Measurements from ENCODE around the gene TLE1. TPM values are rescaled to one million over a fixed set of nuclear protein-coding genes. Genes with fewer than 3 reads are reported as not detected.
"Not testable (repeated sequence)": the region's sequence is repeated elsewhere in the genome, so short reads cannot be mapped to it uniquely, and the experiment has no call there.

The TLE1 gene
- total RNA-seq, 2 experiments from 2014 or later, result 0.37 to 0.75 TPM

- CTCF ChIA-PET, result no interaction called here
- Mint-ChIP-seq H3K27me3 (peaks cover 23% of the 10 kb centered on the region), H3K4me3 (no peak overlapping the region), H3K27ac (no peak overlapping the region), H3K4me1 (peaks cover 8% of the 10 kb centered on the region), H3K9me3 (no peaks in the 10 kb centered on the region), H3K36me3 (ENCODE audit: low read depth) (no peaks in the 10 kb centered on the region)
- no peak for DNase-seq
- POLR2A ChIA-PET, result no interaction called here
Measured at GRCh38 chr9:81694541-81694940, 5.2 kb upstream of the TLE1 start.

- Mint-ChIP-seq H3K27me3 (peaks cover 25% of the 10 kb centered on the region), H3K4me3 (no peak overlapping the region), H3K36me3 (ENCODE audit: low read depth) (no peaks in the 10 kb centered on the region), H3K9me3 (no peaks in the 10 kb centered on the region), H3K27ac (no peak overlapping the region), H3K4me1 (peaks cover 10% of the 10 kb centered on the region)
- ChIA-PET CTCF (no interaction called here), POLR2A (no interaction called here)
- no peak for DNase-seq
Measured at GRCh38 chr9:81693671-81694378, 4.5 kb upstream of the TLE1 start.

- no peak for DNase-seq
- peaks cover 22% of the 10 kb centered on the region for H3K4me1 Mint-ChIP-seq
- H3K4me3 Mint-ChIP-seq, result peak overlapping the region; percentile 84
- POLR2A ChIA-PET, result no interaction called here
- no peaks in the 10 kb centered on the region for H3K9me3 Mint-ChIP-seq
- no peak overlapping the region for H3K27ac Mint-ChIP-seq
- peaks cover 28% of the 10 kb centered on the region for H3K27me3 Mint-ChIP-seq
- CTCF ChIA-PET, result no interaction called here
- no peaks in the 10 kb centered on the region for H3K36me3 Mint-ChIP-seq (ENCODE audit: low read depth)
Measured at GRCh38 chr9:81690251-81690851, 1.0 kb upstream of the TLE1 start.

- H3K9me3 Mint-ChIP-seq; H3K36me3 Mint-ChIP-seq (ENCODE audit: low read depth); DNase-seq; CTCF ChIA-PET; POLR2A ChIA-PET: not testable (repeated sequence)
- peaks cover 22% of the 10 kb centered on the region for H3K4me1 Mint-ChIP-seq
- peak overlapping the region; percentile 69 for H3K27ac Mint-ChIP-seq
- H3K4me3 Mint-ChIP-seq, result peak overlapping the region; percentile 72
- peaks cover 28% of the 10 kb centered on the region for H3K27me3 Mint-ChIP-seq
Measured at GRCh38 chr9:81689093-81689342, 329 bp downstream of the TLE1 start.

GRCh38 chr9:81688262-81689092, 870 bp downstream of the TLE1 start:
- Mint-ChIP-seq H3K4me3 (peak overlapping the region; percentile 72), H3K4me1 (peaks cover 22% of the 10 kb centered on the region), H3K27me3 (peaks cover 28% of the 10 kb centered on the region)
- POLR2A ChIA-PET; CTCF ChIA-PET; H3K36me3 Mint-ChIP-seq (ENCODE audit: low read depth); H3K9me3 Mint-ChIP-seq; H3K27ac Mint-ChIP-seq: not testable (repeated sequence)
- peak; percentile 10 for DNase-seq

GRCh38 chr9:81687521-81688261, 1.7 kb downstream of the TLE1 start:
- Mint-ChIP-seq H3K4me1 (peaks cover 25% of the 10 kb centered on the region), H3K27ac (peak overlapping the region; percentile 19), H3K9me3 (no peaks in the 10 kb centered on the region), H3K4me3 (peak overlapping the region; percentile 51), H3K36me3 (ENCODE audit: low read depth) (no peaks in the 10 kb centered on the region), H3K27me3 (peaks cover 31% of the 10 kb centered on the region)
- no peak for DNase-seq
- ChIA-PET POLR2A (no interaction called here), CTCF (no interaction called here)

- Mint-ChIP-seq H3K9me3 (no peaks in the 10 kb centered on the region), H3K27ac (peak overlapping the region; percentile 9), H3K27me3 (peaks cover 32% of the 10 kb centered on the region), H3K4me3 (peak overlapping the region; percentile 51), H3K4me1 (peaks cover 29% of the 10 kb centered on the region), H3K36me3 (ENCODE audit: low read depth) (no peaks in the 10 kb centered on the region)
- ChIA-PET CTCF (no interaction called here), POLR2A (no interaction called here)
- peak; percentile 17 for DNase-seq
Measured at GRCh38 chr9:81686614-81687520, 2.5 kb downstream of the TLE1 start.

- H3K4me1 Mint-ChIP-seq, result peaks cover 29% of the 10 kb centered on the region
- H3K27ac Mint-ChIP-seq, result no peak overlapping the region
- no peak for DNase-seq
- no peaks in the 10 kb centered on the region for H3K9me3 Mint-ChIP-seq
- peaks cover 28% of the 10 kb centered on the region for H3K27me3 Mint-ChIP-seq
- H3K36me3 Mint-ChIP-seq (ENCODE audit: low read depth), result no peaks in the 10 kb centered on the region
- CTCF ChIA-PET, result no interaction called here
- POLR2A ChIA-PET, result no interaction called here
- no peak overlapping the region for H3K4me3 Mint-ChIP-seq
Measured at GRCh38 chr9:81685763-81686613, 3.4 kb downstream of the TLE1 start.

- Mint-ChIP-seq H3K4me1 (peaks cover 21% of the 10 kb centered on the region), H3K4me3 (no peak overlapping the region), H3K9me3 (no peaks in the 10 kb centered on the region), H3K27ac (no peak overlapping the region), H3K36me3 (ENCODE audit: low read depth) (no peaks in the 10 kb centered on the region), H3K27me3 (peaks cover 15% of the 10 kb centered on the region)
- no peak for DNase-seq
- ChIA-PET CTCF (no interaction called here), POLR2A (no interaction called here)
Measured at GRCh38 chr9:81684635-81685034, 4.7 kb downstream of the TLE1 start.

GRCh38 chr9:81683704-81684103, 5.6 kb downstream of the TLE1 start:
- H3K36me3 Mint-ChIP-seq (ENCODE audit: low read depth), result no peaks in the 10 kb centered on the region
- ChIA-PET POLR2A (no interaction called here), CTCF (no interaction called here)
- H3K9me3 Mint-ChIP-seq, result no peaks in the 10 kb centered on the region
- H3K27me3 Mint-ChIP-seq, result peaks cover 12% of the 10 kb centered on the region
- no peak overlapping the region for H3K4me3 Mint-ChIP-seq
- peaks cover 19% of the 10 kb centered on the region for H3K4me1 Mint-ChIP-seq
- no peak overlapping the region for H3K27ac Mint-ChIP-seq
- DNase-seq, result no peak

GRCh38 chr9:81683238-81683637, 6.1 kb downstream of the TLE1 start:
- no peak overlapping the region for H3K4me3 Mint-ChIP-seq
- POLR2A ChIA-PET, result no interaction called here
- CTCF ChIA-PET, result interaction anchor here (0.6 kb wide), 1 partner anchor 1521 kb away, joined by 3 read pairs; no protein-coding TSS in a partner anchor

GRCh38 chr9:81682797-81683196, 6.5 kb downstream of the TLE1 start:
- CTCF ChIA-PET, result interaction anchor here (0.6 kb wide), 1 partner anchor 1521 kb away, joined by 3 read pairs; no protein-coding TSS in a partner anchor

More at GRCh38 chr9:81683238-81683637, 6.1 kb downstream of the TLE1 start:
- H3K36me3 Mint-ChIP-seq (ENCODE audit: low read depth), result no peaks in the 10 kb centered on the region
- no peaks in the 10 kb centered on the region for H3K9me3 Mint-ChIP-seq
- peaks cover 11% of the 10 kb centered on the region for H3K27me3 Mint-ChIP-seq
- no peak overlapping the region for H3K27ac Mint-ChIP-seq
- no peak for DNase-seq
- H3K4me1 Mint-ChIP-seq, result peaks cover 19% of the 10 kb centered on the region

More at GRCh38 chr9:81682797-81683196, 6.5 kb downstream of the TLE1 start:
- POLR2A ChIA-PET, result no interaction called here
- Mint-ChIP-seq H3K36me3 (ENCODE audit: low read depth) (no peaks in the 10 kb centered on the region), H3K27ac (no peak overlapping the region), H3K27me3 (peaks cover 11% of the 10 kb centered on the region), H3K4me1 (peaks cover 18% of the 10 kb centered on the region), H3K4me3 (no peak overlapping the region), H3K9me3 (no peaks in the 10 kb centered on the region)
- DNase-seq, result no peak
